IMR-90 (cell line): ENCODE results near the gene ELP2.

Experiments used
- BHLHE40 ChIP-seq: fragments of 150-350 bp; IDR thresholded peaks from 2 replicates; pipeline ENCODE4 v1.6.1; 2016; ENCODE audit warnings: mild to moderate bottlenecking, low read depth, low read length
- CTCF ChIP-seq: conservative IDR thresholded peaks from 2 replicates; pipeline ENCODE4 v1.5.1; 2012; ENCODE audit warnings: mild to moderate bottlenecking, low read depth, low read length, improper control_type of control experiment
- FOS ChIP-seq: fragments of 150-350 bp; IDR thresholded peaks from 2 replicates; pipeline ENCODE4 v1.6.1; 2016; ENCODE audit warnings: low read depth, low read length
- MAFK ChIP-seq: IDR thresholded peaks from 2 replicates; pipeline ENCODE4 v1.6.1; 2012; ENCODE audit warnings: low read depth, low read length, improper control_type of control experiment
- MAZ ChIP-seq: IDR thresholded peaks from 2 replicates; pipeline ENCODE4 v1.6.1; 2012; ENCODE audit warnings: low read depth, mild to moderate bottlenecking, low read length, improper control_type of control experiment, moderate library complexity, borderline replicate concordance
- MXI1 ChIP-seq: IDR thresholded peaks from 2 replicates; pipeline ENCODE4 v1.6.1; 2012; ENCODE audit warnings: low read depth, mild to moderate bottlenecking, low read length, moderate library complexity, borderline replicate concordance
- POLR2A ChIP-seq: IDR thresholded peaks from 2 replicates; pipeline ENCODE4 v1.6.1; 2012; ENCODE audit warnings: mild to moderate bottlenecking, low read depth, low read length
- RAD21 ChIP-seq: IDR thresholded peaks from 2 replicates; pipeline ENCODE4 v1.6.1; 2012; ENCODE audit warnings: low read length, improper control_type of control experiment
- RCOR1 ChIP-seq: IDR thresholded peaks from 2 replicates; pipeline ENCODE4 v1.6.1; 2012; ENCODE audit warnings: mild to moderate bottlenecking, low read length, improper control_type of control experiment; ENCODE audit not compliant: insufficient replicate concordance
- USF2 ChIP-seq: fragments of 150-350 bp; IDR thresholded peaks from 2 replicates; pipeline ENCODE4 v1.6.1; 2017; ENCODE audit warnings: mild to moderate bottlenecking, antibody characterized with exemption, low read length, low read depth

GRCh38 chr18:36215577-36215976, 85.9 kb downstream of the ELP2 start:
- TF ChIP-seq POLR2A (no peak), BHLHE40 (no peak), MAFK (no peak), CTCF (no peak), MAZ (no peak), FOS (no peak), MXI1 (no peak), USF2 (no peak), RAD21 (no peak), RCOR1 (no peak)
